Lower leg skin (tissue), 3 donors: ENCODE data around the gene TGFBR2.

Experiments used
- POLR2A ChIP-seq, 2 donors: fragments of 450-650 bp; IDR thresholded peaks; one replicate each; pipeline ENCODE4 v1.6.1; 2016 to 2017; ENCODE audit warnings: antibody characterized with exemption in 2 of 2, mild to moderate bottlenecking in 1 of 2, moderate library complexity in 1 of 2
- TF ChIP-seq, protein P1 (sequence below), 3 donors: fragments of 450-650 bp; IDR thresholded peaks; one replicate each; pipeline ENCODE4 v1.5.1; 2016; ENCODE audit warnings: antibody characterized with exemption in 3 of 3, mild to moderate bottlenecking in 3 of 3, moderate library complexity in 2 of 3

DNA sequence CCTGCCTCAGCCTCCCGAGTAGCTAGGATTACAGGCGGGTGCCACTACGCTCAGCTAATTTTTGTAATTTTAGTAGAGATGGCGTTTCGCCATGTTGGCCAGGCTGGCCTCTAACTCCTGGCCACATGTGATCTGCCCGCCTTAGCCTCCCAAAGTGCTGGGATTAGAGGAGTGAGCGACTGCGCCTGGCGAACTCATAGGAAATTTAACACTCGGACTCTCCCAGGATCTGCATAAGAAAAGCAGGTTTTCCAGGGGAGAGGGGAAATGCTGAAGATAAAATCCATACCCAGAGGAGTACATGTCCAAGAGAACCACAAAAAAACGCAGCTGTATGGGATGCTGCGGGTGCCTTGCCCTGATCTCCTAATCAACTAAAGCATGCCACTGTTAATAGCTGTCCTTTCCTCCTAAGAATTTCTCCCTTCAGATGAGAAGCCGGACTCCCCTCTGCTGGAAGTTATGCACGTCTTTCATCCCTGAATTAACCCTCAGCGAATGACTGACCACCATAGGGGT is 25.3 kb upstream of the TGFBR2 start:
- TF ChIP-seq, protein P1, sequence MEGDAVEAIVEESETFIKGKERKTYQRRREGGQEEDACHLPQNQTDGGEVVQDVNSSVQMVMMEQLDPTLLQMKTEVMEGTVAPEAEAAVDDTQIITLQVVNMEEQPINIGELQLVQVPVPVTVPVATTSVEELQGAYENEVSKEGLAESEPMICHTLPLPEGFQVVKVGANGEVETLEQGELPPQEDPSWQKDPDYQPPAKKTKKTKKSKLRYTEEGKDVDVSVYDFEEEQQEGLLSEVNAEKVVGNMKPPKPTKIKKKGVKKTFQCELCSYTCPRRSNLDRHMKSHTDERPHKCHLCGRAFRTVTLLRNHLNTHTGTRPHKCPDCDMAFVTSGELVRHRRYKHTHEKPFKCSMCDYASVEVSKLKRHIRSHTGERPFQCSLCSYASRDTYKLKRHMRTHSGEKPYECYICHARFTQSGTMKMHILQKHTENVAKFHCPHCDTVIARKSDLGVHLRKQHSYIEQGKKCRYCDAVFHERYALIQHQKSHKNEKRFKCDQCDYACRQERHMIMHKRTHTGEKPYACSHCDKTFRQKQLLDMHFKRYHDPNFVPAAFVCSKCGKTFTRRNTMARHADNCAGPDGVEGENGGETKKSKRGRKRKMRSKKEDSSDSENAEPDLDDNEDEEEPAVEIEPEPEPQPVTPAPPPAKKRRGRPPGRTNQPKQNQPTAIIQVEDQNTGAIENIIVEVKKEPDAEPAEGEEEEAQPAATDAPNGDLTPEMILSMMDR (IDR thresholded peaks at IDR 0.05), result no peak
- no peak for TF ChIP-seq POLR2A (IDR thresholded peaks at IDR 0.05)
